GM21390 (cell line): ENCODE data around the gene APOC1.
"Not testable (repeated sequence)": the region's sequence is repeated elsewhere in the genome, so short reads cannot be mapped to it uniquely, and the experiment has no call there.

ENCODE experiments used
- ATAC-seq: cut with Tn5 transposase; IDR thresholded peaks from one replicate; pipeline ENCODE4 v1.9.1; 2021; ENCODE audit not compliant: unreplicated experiment

Gene APOC1

GRCh38 chr19:44912854-44913253 lies 1.6 kb upstream of the APOC1 start:
- no peak for ATAC-seq

GRCh38 chr19:44913512-44914432 lies 636 bp upstream of the APOC1 start:
- ATAC-seq, result not testable (repeated sequence)

GRCh38 chr19:44924243-44924725 lies 9.9 kb downstream of the APOC1 start:
- no peak for ATAC-seq

- ATAC-seq, result no peak
These were observed 10.9 kb downstream of the APOC1 start for GRCh38 chr19:44925114-44925891.

- not testable (repeated sequence) for ATAC-seq
These were observed 12.1 kb downstream of the APOC1 start for GRCh38 chr19:44926245-44927077.

- no peak for ATAC-seq
These were observed 13.3 kb downstream of the APOC1 start for GRCh38 chr19:44927746-44928145.

- no peak for ATAC-seq
These were observed 15.7 kb downstream of the APOC1 start for GRCh38 chr19:44930088-44930487.

- no peak for ATAC-seq
These were observed 17.1 kb downstream of the APOC1 start for GRCh38 chr19:44931541-44931940.

- no peak for ATAC-seq
These were observed 25.3 kb downstream of the APOC1 start for GRCh38 chr19:44939668-44940067.

- no peak for ATAC-seq
These were observed 27.7 kb downstream of the APOC1 start, which contains the start of gene APOC4 for GRCh38 chr19:44942067-44942571. Gene APOC4, plus strand, starts transcription at chr19:44942237. Its CDS starts 41 bp downstream, at chr19:44942278.

- ATAC-seq, result no peak
These were observed 29.4 kb downstream of the APOC1 start for GRCh38 chr19:44943801-44944249.

- no peak for ATAC-seq
These were observed 32.7 kb downstream of the APOC1 start for GRCh38 chr19:44947041-44947581.

- no peak for ATAC-seq
These were observed 33.8 kb downstream of the APOC1 start for GRCh38 chr19:44948237-44948636.

- ATAC-seq, result no peak
These were observed 34.5 kb downstream of the APOC1 start for GRCh38 chr19:44948763-44949374.

GRCh38 chr19:44949550-44949949 lies 35.1 kb downstream of the APOC1 start:
- ATAC-seq, result no peak

- no peak for ATAC-seq
These were observed 37.1 kb downstream of the APOC1 start for GRCh38 chr19:44951179-44952159.

GRCh38 chr19:44954278-44954648 lies 39.9 kb downstream of the APOC1 start:
- no peak for ATAC-seq

GRCh38 chr19:44954649-44955504 lies 40.5 kb downstream of the APOC1 start, which contains the start of gene CLPTM1:
Gene CLPTM1, plus strand, starts transcription at chr19:44955380. Its CDS starts 16 bp downstream, at chr19:44955396.
- ATAC-seq, result peak; percentile 73
